Cardiac fibroblast (primary cell): ENCODE results near the gene CTDSPL.
A peak's percentile ranks its signal among the peaks of the same experiment; 100 is the strongest.

Experiments
- DNase-seq, 2 donors: peaks; one replicate each; pipeline versions ENCODE4 v3.0.0 to v3.0.0-alpha.2; 2010; ENCODE audit warnings: low read depth in 2 of 2
- H3K4me3 ChIP-seq, 2 donors: replicated peaks in 1 of 2; 1 replicate in 1 of 2; 2 replicates in 1 of 2; pipeline ENCODE4 v1.5.1; 2011; ENCODE audit warnings: low read depth in 2 of 2, low read length in 2 of 2, mild to moderate bottlenecking in 2 of 2, moderate library complexity in 1 of 2
- TF ChIP-seq, protein P1 (sequence below): IDR thresholded peaks from one replicate; pipeline ENCODE4 v1.5.1; 2011; ENCODE audit warnings: low read depth, mild to moderate bottlenecking, low read length, inconsistent platforms

CTDSPL gene

DNA sequence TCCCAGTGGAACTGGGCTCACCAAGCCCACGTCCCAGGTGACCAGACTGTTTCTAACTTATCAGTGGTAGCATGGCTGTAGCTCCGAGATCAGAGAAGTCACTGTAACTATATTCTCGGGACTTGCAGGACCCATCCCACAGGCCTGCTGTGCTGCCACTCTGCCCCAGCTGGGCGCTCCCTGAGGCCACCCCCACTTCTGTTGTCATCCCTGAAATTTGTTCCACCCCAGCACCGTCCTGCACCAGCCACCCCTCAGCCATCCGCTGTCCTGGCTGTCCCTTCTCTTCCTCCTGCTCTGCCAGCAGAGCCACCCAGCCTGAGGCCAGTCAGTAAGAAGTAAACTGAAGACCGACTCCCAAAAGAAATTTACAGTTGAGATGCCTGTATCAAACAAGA lies 95.9 kb downstream of the CTDSPL start:
- H3K4me3 ChIP-seq: no peak overlapping the region
- DNase-seq: no peak
- TF ChIP-seq, protein P1, sequence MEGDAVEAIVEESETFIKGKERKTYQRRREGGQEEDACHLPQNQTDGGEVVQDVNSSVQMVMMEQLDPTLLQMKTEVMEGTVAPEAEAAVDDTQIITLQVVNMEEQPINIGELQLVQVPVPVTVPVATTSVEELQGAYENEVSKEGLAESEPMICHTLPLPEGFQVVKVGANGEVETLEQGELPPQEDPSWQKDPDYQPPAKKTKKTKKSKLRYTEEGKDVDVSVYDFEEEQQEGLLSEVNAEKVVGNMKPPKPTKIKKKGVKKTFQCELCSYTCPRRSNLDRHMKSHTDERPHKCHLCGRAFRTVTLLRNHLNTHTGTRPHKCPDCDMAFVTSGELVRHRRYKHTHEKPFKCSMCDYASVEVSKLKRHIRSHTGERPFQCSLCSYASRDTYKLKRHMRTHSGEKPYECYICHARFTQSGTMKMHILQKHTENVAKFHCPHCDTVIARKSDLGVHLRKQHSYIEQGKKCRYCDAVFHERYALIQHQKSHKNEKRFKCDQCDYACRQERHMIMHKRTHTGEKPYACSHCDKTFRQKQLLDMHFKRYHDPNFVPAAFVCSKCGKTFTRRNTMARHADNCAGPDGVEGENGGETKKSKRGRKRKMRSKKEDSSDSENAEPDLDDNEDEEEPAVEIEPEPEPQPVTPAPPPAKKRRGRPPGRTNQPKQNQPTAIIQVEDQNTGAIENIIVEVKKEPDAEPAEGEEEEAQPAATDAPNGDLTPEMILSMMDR: no peak

DNA sequence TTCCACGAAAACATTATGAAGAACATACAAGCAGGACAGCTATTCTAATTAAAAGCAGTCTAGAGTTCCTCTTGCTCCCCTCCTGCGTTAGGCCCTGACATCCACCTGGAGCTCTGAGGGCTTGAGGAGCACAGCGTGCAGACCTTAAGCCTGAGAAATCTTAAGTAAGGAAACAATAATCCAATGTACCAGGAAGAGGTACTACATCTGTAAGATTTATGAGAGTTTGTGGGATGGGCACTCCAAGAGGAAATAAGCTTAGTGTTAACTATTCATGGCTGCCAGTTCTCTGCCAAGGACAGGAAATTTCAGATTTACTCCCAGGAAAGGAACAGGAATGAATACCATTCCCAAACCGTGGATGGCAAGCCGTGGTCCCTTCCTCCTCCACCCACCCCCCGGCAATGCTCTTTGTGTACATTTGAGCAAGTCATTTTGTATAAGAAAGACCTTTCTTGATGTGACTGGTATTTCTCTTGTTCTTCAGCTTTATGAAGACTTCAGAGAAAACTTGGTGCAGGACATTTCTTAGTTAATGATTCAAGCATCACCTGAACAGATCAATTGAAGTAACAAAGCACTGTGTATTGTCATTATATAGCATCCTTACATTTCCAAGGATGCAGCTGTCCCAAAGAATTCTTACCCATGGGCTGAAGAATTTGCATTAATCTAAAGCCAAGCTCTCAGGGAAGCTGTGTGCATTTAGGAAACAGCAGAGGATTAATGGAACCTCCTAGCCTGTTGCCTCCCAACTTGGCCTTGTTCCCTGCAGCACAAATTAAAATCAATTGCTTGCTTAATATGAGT lies 100.1 kb downstream of the CTDSPL start:
- H3K4me3 ChIP-seq: no peak overlapping the region
- no peak for DNase-seq
- TF ChIP-seq, protein P1: no peak

DNA sequence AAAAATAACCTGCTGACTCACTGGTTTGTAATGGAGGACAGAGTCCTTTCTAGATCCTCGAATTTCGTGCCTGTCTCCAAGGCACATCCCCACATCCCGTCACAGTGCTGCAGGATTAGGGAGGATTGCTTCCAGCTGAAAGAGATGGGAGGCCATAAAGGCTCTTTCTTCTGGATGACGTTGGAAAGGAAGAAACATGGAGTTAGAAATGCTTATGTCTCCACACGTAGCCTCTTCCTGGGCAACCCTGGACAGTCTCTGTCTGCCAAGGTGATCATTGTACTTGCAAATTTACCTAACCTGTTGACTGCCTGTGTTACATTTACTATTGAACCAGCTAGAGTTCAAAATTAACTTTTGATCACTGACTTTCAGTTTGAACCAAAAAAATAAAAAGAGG lies 101.3 kb downstream of the CTDSPL start:
- H3K4me3 ChIP-seq: no peak overlapping the region
- TF ChIP-seq, protein P1: no peak
- peak in 1 of 2 donors; percentile 17 for DNase-seq

DNA sequence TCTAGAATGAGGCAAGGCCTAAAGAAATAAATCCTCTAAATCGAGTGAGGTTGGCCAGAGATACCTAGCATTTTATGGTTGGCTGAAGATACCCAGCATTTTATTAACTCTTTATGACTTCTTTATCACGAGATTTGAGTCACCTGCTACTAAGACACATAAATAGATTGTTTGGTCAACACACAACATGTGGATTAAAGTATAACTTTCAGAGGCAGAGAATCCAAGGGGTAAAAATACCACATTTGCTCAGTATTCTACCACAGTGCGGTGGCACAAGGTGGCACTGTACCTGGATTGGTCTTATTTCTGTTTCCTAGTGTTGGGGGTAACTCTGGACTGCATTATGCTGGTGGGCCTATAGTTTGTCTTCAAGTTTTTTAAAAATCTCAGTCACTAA lies 102.0 kb downstream of the CTDSPL start:
- TF ChIP-seq, protein P1: no peak
- no peak for DNase-seq
- H3K4me3 ChIP-seq: no peak overlapping the region

DNA sequence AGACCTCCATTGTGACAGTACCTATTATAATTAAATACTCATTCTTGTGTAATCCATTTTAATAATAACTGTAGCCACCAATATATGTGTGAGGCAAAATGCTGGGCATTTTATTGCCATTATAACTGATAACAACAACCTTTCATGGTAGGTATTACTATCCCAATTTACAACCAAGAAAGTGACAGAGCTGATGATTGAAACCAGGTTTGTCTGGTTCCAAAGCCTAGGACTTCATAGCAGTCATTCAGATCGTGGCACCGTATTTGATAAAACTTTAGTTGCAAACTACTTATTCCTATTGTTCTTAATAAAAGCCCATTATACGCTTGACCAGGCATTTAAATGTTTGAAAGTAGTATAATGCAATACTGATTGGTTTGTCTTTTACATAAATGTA lies 102.5 kb downstream of the CTDSPL start:
- DNase-seq: no peak
- TF ChIP-seq, protein P1: no peak
- H3K4me3 ChIP-seq: no peak overlapping the region

DNA sequence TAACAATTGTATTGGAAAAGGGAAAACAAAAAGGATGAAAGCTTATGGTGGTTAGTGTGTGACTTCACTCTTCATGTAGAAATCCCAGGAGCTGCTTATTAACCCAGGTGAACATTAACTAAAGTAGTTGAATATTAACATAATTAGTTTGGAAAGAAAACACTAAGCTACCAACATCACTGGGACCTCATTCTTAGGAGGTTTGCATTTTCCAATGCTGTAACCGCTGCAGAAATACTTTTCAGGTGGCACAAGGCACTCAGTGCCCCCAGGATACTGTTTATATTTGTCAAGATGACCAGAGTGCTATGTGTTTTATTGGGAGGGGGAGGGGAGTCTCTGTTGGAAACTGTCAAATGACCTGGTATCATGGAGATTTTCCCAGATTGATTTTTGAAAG lies 103.0 kb downstream of the CTDSPL start:
- H3K4me3 ChIP-seq: no peak overlapping the region
- TF ChIP-seq, protein P1: no peak
- no peak for DNase-seq
